ENCODE data around the gene CCDC138.

Gene CCDC138

GRCh38 chr2:108829578-108830310 is 43.2 kb downstream of the CCDC138 start:
- no peak for DNase-seq

GRCh38 chr2:108833219-108833618 is 46.6 kb downstream of the CCDC138 start:
- DNase-seq = no peak

- no peak for DNase-seq
These were observed 48.0 kb downstream of the CCDC138 start for GRCh38 chr2:108834620-108835019.

- DNase-seq = no peak
These were observed 48.5 kb downstream of the CCDC138 start for GRCh38 chr2:108835040-108835439.

- DNase-seq = no peak
These were observed 50.6 kb downstream of the CCDC138 start for GRCh38 chr2:108837198-108837597.

GRCh38 chr2:108841506-108841905 is 54.9 kb downstream of the CCDC138 start:
- no peak for DNase-seq

- no peak for DNase-seq
These were observed 59.4 kb downstream of the CCDC138 start for GRCh38 chr2:108845923-108846322.

GRCh38 chr2:108847000-108847399 is 60.4 kb downstream of the CCDC138 start:
- no peak for DNase-seq

- no peak for DNase-seq
These were observed 65.8 kb downstream of the CCDC138 start for GRCh38 chr2:108852375-108852774.

GRCh38 chr2:108853421-108853820 is 66.8 kb downstream of the CCDC138 start:
- peak; percentile 13 for DNase-seq

GRCh38 chr2:108854484-108854883 is 67.9 kb downstream of the CCDC138 start:
- no peak for DNase-seq

GRCh38 chr2:108855194-108855593 is 68.6 kb downstream of the CCDC138 start:
- peak; percentile 18 for DNase-seq

- DNase-seq = peak; percentile 39
These were observed 72.3 kb downstream of the CCDC138 start for GRCh38 chr2:108858894-108859293.

GRCh38 chr2:108866041-108866440 is 79.5 kb downstream of the CCDC138 start:
- DNase-seq = no peak

- no peak for DNase-seq
These were observed 82.3 kb downstream of the CCDC138 start for GRCh38 chr2:108868911-108869310.

- no peak for DNase-seq
These were observed 83.0 kb downstream of the CCDC138 start for GRCh38 chr2:108869542-108869941.

- DNase-seq = no peak
These were observed 83.6 kb downstream of the CCDC138 start for GRCh38 chr2:108870069-108870644.

- no peak for DNase-seq
These were observed 90.9 kb downstream of the CCDC138 start for GRCh38 chr2:108877506-108877905.

GRCh38 chr2:108878276-108878675 is 91.7 kb downstream of the CCDC138 start:
- DNase-seq = no peak

GRCh38 chr2:108884619-108885018 is 98.0 kb downstream of the CCDC138 start:
- no peak for DNase-seq

GRCh38 chr2:108889907-108890306 is 103.3 kb downstream of the CCDC138 start:
- DNase-seq = no peak

- no peak for DNase-seq
These were observed 106.7 kb downstream of the CCDC138 start for GRCh38 chr2:108893277-108893676.

GRCh38 chr2:108894766-108895165 is 108.2 kb downstream of the CCDC138 start:
- DNase-seq = no peak

GRCh38 chr2:108895188-108895587 is 108.6 kb downstream of the CCDC138 start:
- DNase-seq = no peak

GRCh38 chr2:108896741-108897140 is 110.2 kb downstream of the CCDC138 start:
- no peak for DNase-seq
